HCT116 (cell line): ENCODE data around the gene PRKCA. TPM values are rescaled to one million over a fixed set of nuclear protein-coding genes. Genes with fewer than 3 reads are reported as not detected.

Source experiments
- ATAC-seq: fragments of 200-7000 bp; cut with Tn5 transposase; 2 replicates; pipeline ENCODE4 v1.9.1; 2020; ENCODE audit warnings: mild to moderate bottlenecking, moderate library complexity
- BruUV-seq: library from RNA; stranded (reverse); fragments of 400-500 nt; replicated peaks from 2 replicates; lab custom pipeline; 2021; lab: Mats Ljungman, UMichigan
- CTCF ChIA-PET: fragments of 300-600 bp; sonication (Branson Sonifier 250); formaldehyde crosslinking; loops from one replicate; lab custom pipeline; 2021; ENCODE audit warnings: antibody characterized with exemption; lab: Charles Lee
- POLR2A ChIA-PET: fragments of 300-600, 350-600 bp; sonication (Branson Sonifier 250); formaldehyde crosslinking; loops from one replicate; lab custom pipeline; 2021; ENCODE audit warnings: antibody characterized with exemption; lab: Charles Lee
- RAD21 ChIA-PET, 2 experiments: fragments of 300-600 bp; sonication (Branson Sonifier 250); formaldehyde crosslinking; loops; one replicate each; lab custom pipeline; 2023; ENCODE audit warnings: low total read pairs in 2 of 2; ENCODE audit not compliant: uncharacterized antibody in 2 of 2, unreplicated experiment in 2 of 2, low non-redundant PET in 1 of 2; lab: Charles Lee
- DNase-seq: peaks from one replicate; pipeline ENCODE4 v3.0.0-alpha.2; 2010; ENCODE audit warnings: low read depth, low spot score
- H2AFZ ChIP-seq: fragments of 200-600 bp; shearing (Covaris generic), sonication (generic); 2 replicates; pipeline ENCODE4 v1.6.1; 2017; ENCODE audit warnings: low read depth, mixed run types, mixed read lengths, antibody characterized with exemption, low read length; ENCODE audit not compliant: poor library complexity, severe bottlenecking
- H3K27ac ChIP-seq: 2 replicates; pipeline ENCODE4 v1.5.1; 2012; ENCODE audit warnings: low read depth, low read length
- H3K27me3 ChIP-seq: fragments of 200-600 bp; sonication (generic); 2 replicates; pipeline ENCODE4 v1.6.1; 2016; ENCODE audit warnings: mixed run types, low read length, mixed read lengths; ENCODE audit not compliant: insufficient read depth
- H3K36me3 ChIP-seq, 2 experiments: fragments of 200-500 bp in 1 of 2; fragments of 200-600 bp in 1 of 2; sonication (Bioruptor generic) in 1 of 2; sonication (generic) in 1 of 2; 2 replicates each; pipeline versions ENCODE4 v1.5.1 to v1.6.1; 2014 to 2016; ENCODE audit warnings: low read length in 2 of 2, inconsistent platforms in 1 of 2, mixed read lengths in 1 of 2, mixed run types in 1 of 2; ENCODE audit not compliant: insufficient read depth in 2 of 2, control insufficient read depth in 1 of 2
- H3K4me1 ChIP-seq, 2 experiments: fragments of 200-600 bp in 1 of 2; sonication (generic) in 1 of 2; 2 replicates each; pipeline versions ENCODE4 v1.5.1 to v1.6.1; 2012 to 2017; ENCODE audit warnings: low read length in 2 of 2, inconsistent platforms in 1 of 2, mild to moderate bottlenecking in 1 of 2, mixed read lengths in 1 of 2, mixed run types in 1 of 2, moderate library complexity in 1 of 2; ENCODE audit not compliant: insufficient read depth in 2 of 2, control insufficient read depth in 1 of 2
- H3K4me2 ChIP-seq: fragments of 200-600 bp; sonication (generic); 2 replicates; pipeline ENCODE4 v1.6.1; 2017; ENCODE audit warnings: mixed run types, low read length, mixed read lengths
- H3K4me3 ChIP-seq, 2 experiments: fragments of 200-600 bp in 1 of 2; sonication (generic) in 1 of 2; replicated peaks in 1 of 2; 2 replicates each; pipeline ENCODE4 v1.5.1; 2011 to 2016; ENCODE audit warnings: low read length in 2 of 2, control low read depth in 1 of 2, low read depth in 1 of 2, mild to moderate bottlenecking in 1 of 2, mixed read lengths in 1 of 2, mixed run types in 1 of 2
- H3K79me2 ChIP-seq: fragments of 200-600 bp; sonication (generic); 2 replicates; pipeline ENCODE4 v1.6.1; 2017; ENCODE audit warnings: mild to moderate bottlenecking, mixed run types, low read length, moderate library complexity, mixed read lengths; ENCODE audit not compliant: insufficient read depth
- H3K9ac ChIP-seq: fragments of 200-600 bp; sonication (generic); 2 replicates; pipeline ENCODE4 v1.6.1; 2016; ENCODE audit warnings: low read length, mixed read lengths
- H3K9me2 ChIP-seq: fragments of 200-600 bp; sonication (generic), shearing (Covaris generic); 2 replicates; pipeline ENCODE4 v1.6.1; 2017; ENCODE audit warnings: mixed run types, mild to moderate bottlenecking, moderate library complexity; ENCODE audit not compliant: insufficient read depth
- H3K9me3 ChIP-seq, 2 experiments: fragments of 200-500 bp in 1 of 2; fragments of 200-600 bp in 1 of 2; sonication (Bioruptor generic) in 1 of 2; sonication (generic) in 1 of 2; 2 replicates each; pipeline ENCODE4 v1.6.1; 2014 to 2017; ENCODE audit warnings: low read length in 2 of 2, mixed read lengths in 2 of 2, inconsistent platforms in 1 of 2, low read depth in 1 of 2, mild to moderate bottlenecking in 1 of 2, mixed run types in 1 of 2, moderate library complexity in 1 of 2; ENCODE audit not compliant: control insufficient read depth in 1 of 2, insufficient read depth in 1 of 2
- H4K20me1 ChIP-seq: fragments of 200-600 bp; sonication (generic), shearing (Covaris generic); 2 replicates; pipeline ENCODE4 v1.6.1; 2017; ENCODE audit warnings: mixed run types, mild to moderate bottlenecking, moderate library complexity; ENCODE audit not compliant: insufficient read depth
- CBX3 ChIP-seq: IDR thresholded peaks from 2 replicates; pipeline ENCODE4 v1.6.1; 2012; ENCODE audit warnings: low read depth
- CEBPB ChIP-seq: IDR thresholded peaks from 2 replicates; pipeline ENCODE4 v1.6.1; 2012; ENCODE audit warnings: low read depth
- CTCF ChIP-seq, 3 experiments: fragments of 200-600 bp in 1 of 3; sonication (generic) in 1 of 3; IDR thresholded peaks in 2 of 3; conservative IDR thresholded peaks in 1 of 3; 2 replicates each; pipeline ENCODE4 v1.5.1; 2012 to 2017; ENCODE audit warnings: low read depth in 2 of 3, low read length in 2 of 3, antibody characterized with exemption in 1 of 3, borderline replicate concordance in 1 of 3, control low read depth in 1 of 3, mild to moderate bottlenecking in 1 of 3, mixed read lengths in 1 of 3, mixed run types in 1 of 3, moderate library complexity in 1 of 3; ENCODE audit not compliant: insufficient read depth in 1 of 3
- EGR1 ChIP-seq: IDR thresholded peaks from 2 replicates; pipeline ENCODE4 v1.6.1; 2012; ENCODE audit warnings: low read depth
- ELF1 ChIP-seq: IDR thresholded peaks from 2 replicates; pipeline ENCODE4 v1.6.1; 2012; ENCODE audit warnings: low read depth, borderline replicate concordance
- EZH2 ChIP-seq: fragments of 200-600 bp; sonication (generic); IDR thresholded peaks from 2 replicates; pipeline ENCODE4 v1.6.1; 2017; ENCODE audit warnings: antibody characterized with exemption, mixed run types
- EZH2phosphoT487 ChIP-seq: fragments of 200-600 bp; IDR thresholded peaks from 2 replicates; pipeline ENCODE4 v1.6.1; 2018; ENCODE audit warnings: antibody characterized with exemption, borderline replicate concordance
- FOSL1 ChIP-seq: IDR thresholded peaks from 2 replicates; pipeline ENCODE4 v1.6.1; 2012; ENCODE audit warnings: low read depth
- JUND ChIP-seq: IDR thresholded peaks from 2 replicates; pipeline ENCODE4 v1.6.1; 2012
- MAX ChIP-seq: IDR thresholded peaks from 2 replicates; pipeline ENCODE4 v1.6.1; 2012
- POLR2A ChIP-seq: IDR thresholded peaks from 2 replicates; pipeline ENCODE4 v1.7.0; 2011; ENCODE audit warnings: borderline replicate concordance; ENCODE audit not compliant: insufficient read depth, insufficient read length; ENCODE audit errors: extremely low read depth
- RAD21 ChIP-seq: IDR thresholded peaks from 2 replicates; pipeline ENCODE4 v1.6.1; 2012; ENCODE audit warnings: low read depth, mild to moderate bottlenecking
- SIN3A ChIP-seq: IDR thresholded peaks from 2 replicates; pipeline ENCODE4 v1.6.1; 2012; ENCODE audit warnings: low read depth
- SP1 ChIP-seq: IDR thresholded peaks from 2 replicates; pipeline ENCODE4 v1.6.1; 2012; ENCODE audit warnings: low read depth
- YY1 ChIP-seq: IDR thresholded peaks from 2 replicates; pipeline ENCODE4 v1.6.1; 2011; ENCODE audit warnings: low read length, low read depth, moderate library complexity, mild to moderate bottlenecking; ENCODE audit not compliant: insufficient replicate concordance; ENCODE audit errors: extremely low read depth
- ZBTB33 ChIP-seq: IDR thresholded peaks from 2 replicates; pipeline ENCODE4 v1.6.1; 2011; ENCODE audit warnings: mild to moderate bottlenecking, low read length, moderate library complexity; ENCODE audit not compliant: insufficient replicate concordance; ENCODE audit errors: extremely low read depth
- ZFX ChIP-seq: fragments of 450-650 bp; IDR thresholded peaks from 2 replicates; pipeline ENCODE4 v1.6.1; 2017
- ZNF274 ChIP-seq: fragments of 200-500 bp; sonication (Bioruptor generic); IDR thresholded peaks from 2 replicates; pipeline ENCODE4 v1.6.1; 2014; ENCODE audit warnings: mild to moderate bottlenecking, low read depth, low read length, inconsistent platforms
- intact Hi-C: fragments of 100-400 bp; cut with micrococcal nuclease; formaldehyde crosslinking; loops from 2 replicates; pipeline ENCODE4 v1.10.0; 2022
- total RNA-seq: library from RNA; stranded (reverse); gene quantifications from one replicate; pipeline ENCODE4 v1.2.1, GENCODE V29; 2021; ENCODE audit not compliant: unreplicated experiment
- TF ChIP-seq, protein P1 (sequence below): IDR thresholded peaks from 2 replicates; pipeline ENCODE4 v1.6.1; 2012
- TF ChIP-seq, protein P2 (sequence below): IDR thresholded peaks from 2 replicates; pipeline ENCODE4 v1.6.1; 2012; ENCODE audit warnings: low read depth

PRKCA gene
- total RNA-seq, 1 experiment from 2014 or later, result 18.8 TPM

DNA sequence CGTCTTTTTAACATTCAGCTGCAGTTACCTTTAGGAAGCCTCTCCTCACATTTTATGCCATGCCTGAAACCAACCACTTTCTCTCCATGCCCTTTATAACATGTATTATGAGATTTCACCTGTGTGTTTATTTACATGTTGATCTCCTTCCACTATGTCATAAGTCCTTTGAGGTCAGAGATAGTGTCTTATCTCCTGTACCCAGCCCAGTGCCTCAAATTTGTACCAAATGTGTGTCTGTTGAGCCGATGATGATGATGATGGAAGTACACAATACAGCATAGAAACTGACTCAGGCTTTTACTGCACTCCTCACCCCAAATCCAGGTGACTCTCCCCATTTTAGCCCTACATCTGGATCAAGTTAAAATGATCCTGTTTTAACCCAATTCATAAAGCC, 353.0 kb downstream of the PRKCA start:
- H4K20me1 ChIP-seq, result no peaks in the 10 kb centered on the region
- no peaks in the 10 kb centered on the region for H3K9me3 ChIP-seq
- no peak overlapping the region for H2AFZ ChIP-seq
- H3K36me3 ChIP-seq, result no peaks in the 10 kb centered on the region
- no peaks in the 10 kb centered on the region for H3K79me2 ChIP-seq
- H3K27me3 ChIP-seq, result no peaks in the 10 kb centered on the region
- H3K9me2 ChIP-seq, result no peaks in the 10 kb centered on the region
- H3K4me1 ChIP-seq, result peaks cover 11 to 25% of the 10 kb centered on the region in 2 experiments
- DNase-seq (no peak), ATAC-seq (peak; percentile 14; the same call in 1 of the 2 replicates)
- TF ChIP-seq ZBTB33, result no peak
- no peak for TF ChIP-seq ZFX
- TF ChIP-seq EZH2, result no peak
- no peak for TF ChIP-seq ELF1
- TF ChIP-seq, protein P1, sequence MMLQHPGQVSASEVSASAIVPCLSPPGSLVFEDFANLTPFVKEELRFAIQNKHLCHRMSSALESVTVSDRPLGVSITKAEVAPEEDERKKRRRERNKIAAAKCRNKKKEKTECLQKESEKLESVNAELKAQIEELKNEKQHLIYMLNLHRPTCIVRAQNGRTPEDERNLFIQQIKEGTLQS, result no peak
- no peak for TF ChIP-seq YY1
- no peak for TF ChIP-seq SIN3A
- no peak for TF ChIP-seq JUND
- no peak for TF ChIP-seq RAD21
- TF ChIP-seq, protein P2, sequence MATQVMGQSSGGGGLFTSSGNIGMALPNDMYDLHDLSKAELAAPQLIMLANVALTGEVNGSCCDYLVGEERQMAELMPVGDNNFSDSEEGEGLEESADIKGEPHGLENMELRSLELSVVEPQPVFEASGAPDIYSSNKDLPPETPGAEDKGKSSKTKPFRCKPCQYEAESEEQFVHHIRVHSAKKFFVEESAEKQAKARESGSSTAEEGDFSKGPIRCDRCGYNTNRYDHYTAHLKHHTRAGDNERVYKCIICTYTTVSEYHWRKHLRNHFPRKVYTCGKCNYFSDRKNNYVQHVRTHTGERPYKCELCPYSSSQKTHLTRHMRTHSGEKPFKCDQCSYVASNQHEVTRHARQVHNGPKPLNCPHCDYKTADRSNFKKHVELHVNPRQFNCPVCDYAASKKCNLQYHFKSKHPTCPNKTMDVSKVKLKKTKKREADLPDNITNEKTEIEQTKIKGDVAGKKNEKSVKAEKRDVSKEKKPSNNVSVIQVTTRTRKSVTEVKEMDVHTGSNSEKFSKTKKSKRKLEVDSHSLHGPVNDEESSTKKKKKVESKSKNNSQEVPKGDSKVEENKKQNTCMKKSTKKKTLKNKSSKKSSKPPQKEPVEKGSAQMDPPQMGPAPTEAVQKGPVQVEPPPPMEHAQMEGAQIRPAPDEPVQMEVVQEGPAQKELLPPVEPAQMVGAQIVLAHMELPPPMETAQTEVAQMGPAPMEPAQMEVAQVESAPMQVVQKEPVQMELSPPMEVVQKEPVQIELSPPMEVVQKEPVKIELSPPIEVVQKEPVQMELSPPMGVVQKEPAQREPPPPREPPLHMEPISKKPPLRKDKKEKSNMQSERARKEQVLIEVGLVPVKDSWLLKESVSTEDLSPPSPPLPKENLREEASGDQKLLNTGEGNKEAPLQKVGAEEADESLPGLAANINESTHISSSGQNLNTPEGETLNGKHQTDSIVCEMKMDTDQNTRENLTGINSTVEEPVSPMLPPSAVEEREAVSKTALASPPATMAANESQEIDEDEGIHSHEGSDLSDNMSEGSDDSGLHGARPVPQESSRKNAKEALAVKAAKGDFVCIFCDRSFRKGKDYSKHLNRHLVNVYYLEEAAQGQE, result no peak
- TF ChIP-seq FOSL1, result no peak
- no peak for TF ChIP-seq SP1
- no peak for TF ChIP-seq ZNF274
- TF ChIP-seq POLR2A, result no peak
- TF ChIP-seq MAX, result no peak
- TF ChIP-seq EZH2phosphoT487, result no peak
- TF ChIP-seq EGR1, result no peak
- no peak for TF ChIP-seq CEBPB
- TF ChIP-seq CBX3, result no peak
- no peak for TF ChIP-seq CTCF (IDR thresholded peaks at IDR 0.05 in 2 of 3, conservative IDR thresholded peaks at IDR 0.05 in 1 of 3; ENCODE audit: borderline replicate concordance in 1 of 3, insufficient read depth in 1 of 3, low read depth in 2 of 3, low read length in 2 of 3)
- ChIA-PET RAD21 (no interaction called here), POLR2A (no interaction called here), CTCF (interaction anchor here (0.6 kb wide), 1 partner anchor 454 kb away, joined by 5 read pairs; no protein-coding TSS in a partner anchor)
- peak overlapping the region; percentile 63 for H3K4me2 ChIP-seq
- no TSS peak for BruUV-seq
- H3K4me3 ChIP-seq, result peak overlapping the region in 1 of 2 experiments; percentile 7; a peak in 1 of 4 replicates
- intact Hi-C loops, result no loop called here
- H3K27ac ChIP-seq, result no peak overlapping the region
- no peak overlapping the region for H3K9ac ChIP-seq
